Bronchial epithelial cell (primary cell): Measurements from ENCODE around the gene CES3. TPM values are rescaled to one million over a fixed set of nuclear protein-coding genes. Genes with fewer than 3 reads are reported as not detected.

Experiments used
- DNase-seq: peaks from one replicate; pipeline ENCODE4 v3.0.0-alpha.2; 2010; ENCODE audit warnings: low read depth
- FAIRE-seq: peaks from 2 replicates; lab custom pipeline; 2011; peaks lifted over from hg19 to GRCh38; lab: Jason Lieb, UNC
- H3K27me3 ChIP-seq: 2 replicates; pipeline ENCODE4 v1.5.1; 2011; ENCODE audit warnings: low read length; ENCODE audit not compliant: control insufficient read depth, insufficient read depth
- H3K36me3 ChIP-seq: 2 replicates; pipeline ENCODE4 v1.5.1; 2011; ENCODE audit warnings: low read length; ENCODE audit not compliant: control insufficient read depth, insufficient read depth
- H3K4me3 ChIP-seq: 2 replicates; pipeline ENCODE4 v1.5.1; 2011; ENCODE audit warnings: mild to moderate bottlenecking, low read depth, low read length, control low read depth
- total RNA-seq: library from RNA; depleted of rRNA; stranded (reverse); fragments of >200 nt; gene quantifications from 2 replicates; pipeline ENCODE4 v1.2.1, GENCODE V29; 2014
- TF ChIP-seq, protein P1 (sequence below): IDR thresholded peaks from 2 replicates; pipeline ENCODE4 v1.5.1; 2011; ENCODE audit warnings: mild to moderate bottlenecking, moderate library complexity, low read length, control low read depth, inconsistent platforms; ENCODE audit not compliant: insufficient read depth, severe bottlenecking

The CES3 gene
- total RNA-seq, 1 donor from 2014 or later = 1.6 TPM

DNA sequence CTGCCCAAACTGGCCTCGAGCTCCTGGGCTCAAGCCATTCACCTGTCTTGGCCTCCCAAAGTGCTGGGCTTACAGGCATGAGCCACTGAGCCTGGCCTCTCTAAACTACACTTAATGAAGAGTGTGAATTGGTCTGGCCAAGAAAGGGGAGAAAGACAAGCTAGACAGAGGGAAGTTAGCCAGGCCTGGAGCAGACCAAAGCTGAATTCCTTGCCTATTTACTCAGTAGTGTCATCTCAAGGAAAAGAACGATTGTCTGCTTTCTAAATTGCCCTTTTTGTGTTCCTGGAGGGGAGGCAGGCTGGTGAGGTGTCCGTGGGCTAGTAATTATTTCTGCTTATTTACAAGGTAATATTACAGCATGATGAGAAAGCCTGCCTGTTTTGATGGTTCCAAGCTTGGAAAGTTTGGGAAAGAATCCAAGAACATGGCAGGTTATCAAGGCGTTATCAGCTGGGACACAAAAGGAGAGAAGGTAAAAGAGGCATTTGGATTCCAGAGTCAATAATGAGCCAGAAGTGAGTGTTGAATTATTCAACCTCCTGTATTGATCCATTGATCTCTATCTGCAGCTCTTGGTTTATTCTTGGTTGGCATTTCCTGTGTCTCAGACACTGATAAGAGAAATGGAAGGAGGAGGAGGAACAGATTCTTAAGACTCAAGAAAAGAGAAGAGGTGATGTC, 61.6 kb downstream of the CES3 start:
- DNase-seq = no peak
- TF ChIP-seq, protein P1, sequence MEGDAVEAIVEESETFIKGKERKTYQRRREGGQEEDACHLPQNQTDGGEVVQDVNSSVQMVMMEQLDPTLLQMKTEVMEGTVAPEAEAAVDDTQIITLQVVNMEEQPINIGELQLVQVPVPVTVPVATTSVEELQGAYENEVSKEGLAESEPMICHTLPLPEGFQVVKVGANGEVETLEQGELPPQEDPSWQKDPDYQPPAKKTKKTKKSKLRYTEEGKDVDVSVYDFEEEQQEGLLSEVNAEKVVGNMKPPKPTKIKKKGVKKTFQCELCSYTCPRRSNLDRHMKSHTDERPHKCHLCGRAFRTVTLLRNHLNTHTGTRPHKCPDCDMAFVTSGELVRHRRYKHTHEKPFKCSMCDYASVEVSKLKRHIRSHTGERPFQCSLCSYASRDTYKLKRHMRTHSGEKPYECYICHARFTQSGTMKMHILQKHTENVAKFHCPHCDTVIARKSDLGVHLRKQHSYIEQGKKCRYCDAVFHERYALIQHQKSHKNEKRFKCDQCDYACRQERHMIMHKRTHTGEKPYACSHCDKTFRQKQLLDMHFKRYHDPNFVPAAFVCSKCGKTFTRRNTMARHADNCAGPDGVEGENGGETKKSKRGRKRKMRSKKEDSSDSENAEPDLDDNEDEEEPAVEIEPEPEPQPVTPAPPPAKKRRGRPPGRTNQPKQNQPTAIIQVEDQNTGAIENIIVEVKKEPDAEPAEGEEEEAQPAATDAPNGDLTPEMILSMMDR = no peak
- no peak for FAIRE-seq
- Histone ChIP-seq H3K27me3 (no peaks in the 10 kb centered on the region), H3K4me3 (no peak overlapping the region), H3K36me3 (no peaks in the 10 kb centered on the region)

DNA sequence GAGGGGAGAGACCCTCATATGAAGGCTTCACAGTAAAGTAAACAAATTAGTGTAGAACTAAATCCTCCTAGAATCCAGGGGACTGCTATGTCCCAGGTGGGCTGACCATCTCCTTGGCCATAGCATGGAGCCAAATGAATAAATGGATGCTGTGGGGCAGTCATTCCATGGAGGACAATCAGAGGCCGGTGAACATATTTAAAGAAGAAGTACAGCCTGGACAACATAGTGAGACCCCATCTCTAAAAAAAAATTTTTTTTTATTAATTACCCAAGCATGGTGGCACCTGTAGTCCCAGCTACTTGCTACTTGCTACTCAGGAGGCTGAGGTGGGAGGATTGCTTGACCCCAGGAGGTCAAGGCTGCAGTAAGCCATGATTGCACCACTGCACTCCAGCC, 62.6 kb downstream of the CES3 start:
- no peaks in the 10 kb centered on the region for H3K36me3 ChIP-seq
- TF ChIP-seq, protein P1 = no peak
- DNase-seq (no peak), FAIRE-seq (no peak)
- no peaks in the 10 kb centered on the region for H3K27me3 ChIP-seq
- H3K4me3 ChIP-seq = no peak overlapping the region

Other genes with a start within 250 kb of the CES3 start
- 127 and 138 TPM in 2 replicates for gene DYNC1LI2, start 209.7 kb upstream of the CES3 start, total RNA-seq
- gene TERB1, start 159.7 kb upstream of the CES3 start, total RNA-seq = 0.26 TPM in 2 replicates
- 62.4 and 63.2 TPM in 2 replicates for gene NAE1, start 130.3 kb upstream of the CES3 start, total RNA-seq
- not detected in 2 replicates for gene CA7, start 116.9 kb upstream of the CES3 start, total RNA-seq
- 6.3 and 9.0 TPM in 2 replicates for gene PDP2, start 80.8 kb upstream of the CES3 start, total RNA-seq
- 1.8 and 5.8 TPM in 2 replicates for gene CDH16, start 42.4 kb upstream of the CES3 start, total RNA-seq
- 75.0 and 130 TPM in 2 replicates for gene RRAD, start 35.7 kb upstream of the CES3 start, total RNA-seq
- gene CIAO2B, start 26.9 kb upstream of the CES3 start, total RNA-seq = 227 and 333 TPM in 2 replicates
- 78.2 and 434 TPM in 2 replicates for gene CES2, start 25.8 kb upstream of the CES3 start, total RNA-seq
- gene CES4A, start 27.3 kb downstream of the CES3 start, total RNA-seq = 1.1 and 1.5 TPM in 2 replicates
- 101 and 121 TPM in 2 replicates for gene CBFB, start 67.9 kb downstream of the CES3 start, total RNA-seq
- gene PHAF1, start 148.7 kb downstream of the CES3 start, total RNA-seq = 7.6 and 16.3 TPM in 2 replicates
- 8.7 and 11.4 TPM in 2 replicates for gene B3GNT9, start 189.7 kb downstream of the CES3 start, total RNA-seq
- 31.9 and 35.8 TPM in 2 replicates for gene TRADD, start 198.6 kb downstream of the CES3 start, total RNA-seq
- 4.1 and 4.5 TPM in 2 replicates for gene FBXL8, start 198.7 kb downstream of the CES3 start, total RNA-seq
- gene HSF4, start 203.5 kb downstream of the CES3 start, total RNA-seq = 3.7 and 8.1 TPM in 2 replicates
- 28.2 and 37.8 TPM in 2 replicates for gene NOL3, start 209.3 kb downstream of the CES3 start, total RNA-seq
- 5.5 and 5.8 TPM in 2 replicates for gene MATCAP1, start 222.7 kb downstream of the CES3 start, total RNA-seq
- gene EXOC3L1, start 228.9 kb downstream of the CES3 start, total RNA-seq = not detected in 2 replicates
- gene E2F4, start 230.9 kb downstream of the CES3 start, total RNA-seq = 47.1 and 47.6 TPM in 2 replicates
- 25.6 and 44.0 TPM in 2 replicates for gene ELMO3, start 237.9 kb downstream of the CES3 start, total RNA-seq